ENCODE results near the gene IRX6. TPM values are rescaled to one million over a fixed set of nuclear protein-coding genes. Genes with fewer than 3 reads are reported as not detected.

IRX6 gene
- total RNA-seq, 1 experiment from 2014 or later: 0.22 TPM

DNA sequence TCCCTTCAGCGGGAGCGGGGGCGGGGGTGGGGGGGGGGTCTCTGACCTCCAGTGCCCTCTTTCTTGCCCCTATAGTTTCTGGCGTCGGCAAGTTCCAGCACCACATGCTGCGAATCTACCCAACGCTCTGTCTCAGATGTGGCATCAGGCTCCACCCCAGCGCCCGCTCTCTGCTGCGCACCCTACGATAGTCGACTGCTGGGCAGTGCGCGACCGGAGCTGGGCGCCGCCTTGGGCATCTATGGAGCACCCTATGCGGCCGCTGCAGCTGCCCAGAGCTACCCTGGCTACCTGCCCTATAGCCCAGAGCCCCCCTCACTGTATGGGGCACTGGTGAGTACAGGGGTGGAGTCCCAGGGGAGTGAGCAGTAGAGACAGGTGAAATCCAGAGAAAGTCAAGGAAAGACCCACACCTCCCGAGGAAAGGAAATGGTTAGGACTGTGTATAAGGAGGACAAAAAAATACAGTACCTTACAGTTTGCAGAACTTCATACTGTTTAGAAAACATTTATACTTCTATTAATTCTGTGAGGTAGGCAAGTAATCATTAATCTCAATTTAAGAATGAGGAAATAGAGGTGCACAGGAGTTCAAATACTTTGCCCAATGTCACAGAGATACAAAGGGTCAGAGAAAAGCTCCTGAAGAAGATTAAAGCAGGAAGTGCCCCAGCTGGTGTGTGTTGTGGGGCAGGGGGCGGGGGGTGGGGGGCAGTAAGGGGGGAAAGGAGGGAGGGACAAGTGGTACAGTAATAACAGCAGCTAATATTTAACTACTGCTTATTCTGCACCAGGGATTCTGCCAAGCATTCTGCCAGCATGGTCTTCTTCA, 2.5 kb downstream of the IRX6 start:
- Mint-ChIP-seq H3K4me1 (peaks cover 42% of the 10 kb centered on the region), H3K4me3 (peak overlapping the region; percentile 18; the same call in 1 of the 2 replicates), H3K27me3 (ENCODE audit: low read depth) (peaks cover 97% of the 10 kb centered on the region), H3K9me3 (no peaks in the 10 kb centered on the region), H3K27ac (no peak overlapping the region), H3K36me3 (no peaks in the 10 kb centered on the region)
- ChIA-PET CTCF (interaction anchor here (0.9 to 3.9 kb wide), 3 partner anchors 45 to 395 kb away, joined by 3 to 18 read pairs (median 4); partner anchors contain the start of gene IRX5), POLR2A (no interaction called here)
- TF ChIP-seq ZNF317 (CRISPR knock-in tag; IDR thresholded peaks at IDR 0.05; ENCODE audit: borderline replicate concordance, low read depth): no peak
- TF ChIP-seq NR2C2 (CRISPR knock-in tag; IDR thresholded peaks at IDR 0.05): no peak
- no peak for TF ChIP-seq ZNF219 (CRISPR knock-in tag; IDR thresholded peaks at IDR 0.05; ENCODE audit: borderline replicate concordance)
- no peak for TF ChIP-seq SMAD4 (CRISPR knock-in tag; IDR thresholded peaks at IDR 0.05)
- TF ChIP-seq, protein P1, sequence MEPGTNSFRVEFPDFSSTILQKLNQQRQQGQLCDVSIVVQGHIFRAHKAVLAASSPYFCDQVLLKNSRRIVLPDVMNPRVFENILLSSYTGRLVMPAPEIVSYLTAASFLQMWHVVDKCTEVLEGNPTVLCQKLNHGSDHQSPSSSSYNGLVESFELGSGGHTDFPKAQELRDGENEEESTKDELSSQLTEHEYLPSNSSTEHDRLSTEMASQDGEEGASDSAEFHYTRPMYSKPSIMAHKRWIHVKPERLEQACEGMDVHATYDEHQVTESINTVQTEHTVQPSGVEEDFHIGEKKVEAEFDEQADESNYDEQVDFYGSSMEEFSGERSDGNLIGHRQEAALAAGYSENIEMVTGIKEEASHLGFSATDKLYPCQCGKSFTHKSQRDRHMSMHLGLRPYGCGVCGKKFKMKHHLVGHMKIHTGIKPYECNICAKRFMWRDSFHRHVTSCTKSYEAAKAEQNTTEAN (CRISPR knock-in tag; IDR thresholded peaks at IDR 0.05): no peak
- TF ChIP-seq, protein P2, sequence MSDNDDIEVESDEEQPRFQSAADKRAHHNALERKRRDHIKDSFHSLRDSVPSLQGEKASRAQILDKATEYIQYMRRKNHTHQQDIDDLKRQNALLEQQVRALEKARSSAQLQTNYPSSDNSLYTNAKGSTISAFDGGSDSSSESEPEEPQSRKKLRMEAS (CRISPR knock-in tag; IDR thresholded peaks at IDR 0.05): no peak
- no peak for TF ChIP-seq SMAD3 (CRISPR knock-in tag; IDR thresholded peaks at IDR 0.05; ENCODE audit: borderline replicate concordance)
- TF ChIP-seq, protein P3, sequence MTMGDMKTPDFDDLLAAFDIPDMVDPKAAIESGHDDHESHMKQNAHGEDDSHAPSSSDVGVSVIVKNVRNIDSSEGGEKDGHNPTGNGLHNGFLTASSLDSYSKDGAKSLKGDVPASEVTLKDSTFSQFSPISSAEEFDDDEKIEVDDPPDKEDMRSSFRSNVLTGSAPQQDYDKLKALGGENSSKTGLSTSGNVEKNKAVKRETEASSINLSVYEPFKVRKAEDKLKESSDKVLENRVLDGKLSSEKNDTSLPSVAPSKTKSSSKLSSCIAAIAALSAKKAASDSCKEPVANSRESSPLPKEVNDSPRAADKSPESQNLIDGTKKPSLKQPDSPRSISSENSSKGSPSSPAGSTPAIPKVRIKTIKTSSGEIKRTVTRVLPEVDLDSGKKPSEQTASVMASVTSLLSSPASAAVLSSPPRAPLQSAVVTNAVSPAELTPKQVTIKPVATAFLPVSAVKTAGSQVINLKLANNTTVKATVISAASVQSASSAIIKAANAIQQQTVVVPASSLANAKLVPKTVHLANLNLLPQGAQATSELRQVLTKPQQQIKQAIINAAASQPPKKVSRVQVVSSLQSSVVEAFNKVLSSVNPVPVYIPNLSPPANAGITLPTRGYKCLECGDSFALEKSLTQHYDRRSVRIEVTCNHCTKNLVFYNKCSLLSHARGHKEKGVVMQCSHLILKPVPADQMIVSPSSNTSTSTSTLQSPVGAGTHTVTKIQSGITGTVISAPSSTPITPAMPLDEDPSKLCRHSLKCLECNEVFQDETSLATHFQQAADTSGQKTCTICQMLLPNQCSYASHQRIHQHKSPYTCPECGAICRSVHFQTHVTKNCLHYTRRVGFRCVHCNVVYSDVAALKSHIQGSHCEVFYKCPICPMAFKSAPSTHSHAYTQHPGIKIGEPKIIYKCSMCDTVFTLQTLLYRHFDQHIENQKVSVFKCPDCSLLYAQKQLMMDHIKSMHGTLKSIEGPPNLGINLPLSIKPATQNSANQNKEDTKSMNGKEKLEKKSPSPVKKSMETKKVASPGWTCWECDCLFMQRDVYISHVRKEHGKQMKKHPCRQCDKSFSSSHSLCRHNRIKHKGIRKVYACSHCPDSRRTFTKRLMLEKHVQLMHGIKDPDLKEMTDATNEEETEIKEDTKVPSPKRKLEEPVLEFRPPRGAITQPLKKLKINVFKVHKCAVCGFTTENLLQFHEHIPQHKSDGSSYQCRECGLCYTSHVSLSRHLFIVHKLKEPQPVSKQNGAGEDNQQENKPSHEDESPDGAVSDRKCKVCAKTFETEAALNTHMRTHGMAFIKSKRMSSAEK (CRISPR knock-in tag; IDR thresholded peaks at IDR 0.05; ENCODE audit: borderline replicate concordance): no peak
- TF ChIP-seq ESRRA (CRISPR knock-in tag; IDR thresholded peaks at IDR 0.05; ENCODE audit: borderline replicate concordance): no peak
- TF ChIP-seq NR3C1 (CRISPR knock-in tag; conservative IDR thresholded peaks at IDR 0.05; ENCODE audit: low read depth): no peak
- ATAC-seq (no peak), DNase-seq (ENCODE audit: low spot score) (no peak)

DNA sequence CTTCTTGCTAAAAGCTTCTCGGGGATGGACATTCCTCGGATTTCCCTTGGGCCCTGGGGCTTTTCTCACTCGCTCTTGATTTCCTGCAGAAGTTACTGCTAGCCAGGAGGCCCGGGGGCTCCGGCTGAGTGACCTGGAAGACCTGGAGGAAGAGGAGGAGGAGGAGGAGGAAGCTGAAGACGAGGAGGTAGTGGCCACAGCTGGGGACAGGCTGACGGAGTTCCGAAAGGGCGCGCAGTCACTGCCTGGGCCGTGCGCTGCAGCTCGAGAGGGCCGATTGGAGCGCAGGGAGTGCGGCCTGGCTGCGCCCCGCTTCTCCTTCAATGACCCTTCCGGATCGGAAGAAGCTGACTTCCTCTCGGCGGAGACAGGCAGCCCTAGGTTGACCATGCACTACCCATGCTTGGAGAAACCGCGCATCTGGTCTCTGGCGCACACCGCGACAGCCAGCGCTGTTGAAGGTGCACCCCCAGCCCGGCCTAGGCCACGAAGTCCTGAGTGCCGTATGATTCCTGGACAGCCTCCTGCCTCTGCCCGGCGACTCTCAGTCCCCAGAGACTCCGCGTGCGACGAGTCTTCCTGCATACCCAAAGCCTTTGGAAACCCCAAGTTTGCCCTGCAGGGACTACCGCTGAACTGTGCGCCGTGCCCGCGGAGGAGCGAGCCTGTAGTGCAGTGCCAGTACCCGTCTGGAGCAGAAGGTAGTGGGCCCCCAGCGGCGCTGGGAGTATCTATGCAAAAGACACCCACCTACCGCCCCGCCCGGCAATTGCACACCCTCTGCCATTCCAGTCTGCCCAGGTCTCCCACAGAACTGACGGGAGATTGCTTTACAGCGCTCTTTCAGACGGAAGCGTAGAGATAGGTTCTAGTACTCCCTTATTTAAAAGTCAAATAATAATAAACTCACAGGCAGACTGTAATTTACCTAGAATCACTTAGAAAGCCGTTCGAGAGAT, 4.9 kb downstream of the IRX6 start:
- no peak; the same call in 1 of the 2 replicates for ATAC-seq
- H3K4me3 Mint-ChIP-seq: peak overlapping the region; percentile 56
- peak; percentile 31 for DNase-seq (ENCODE audit: low spot score)
- POLR2A ChIA-PET: interaction anchor here (0.6 kb wide), 1 partner anchor 371 kb away, joined by 3 read pairs; no protein-coding TSS in a partner anchor
- TF ChIP-seq, protein P3 (CRISPR knock-in tag; IDR thresholded peaks at IDR 0.05; ENCODE audit: borderline replicate concordance): no peak
- TF ChIP-seq, protein P4, sequence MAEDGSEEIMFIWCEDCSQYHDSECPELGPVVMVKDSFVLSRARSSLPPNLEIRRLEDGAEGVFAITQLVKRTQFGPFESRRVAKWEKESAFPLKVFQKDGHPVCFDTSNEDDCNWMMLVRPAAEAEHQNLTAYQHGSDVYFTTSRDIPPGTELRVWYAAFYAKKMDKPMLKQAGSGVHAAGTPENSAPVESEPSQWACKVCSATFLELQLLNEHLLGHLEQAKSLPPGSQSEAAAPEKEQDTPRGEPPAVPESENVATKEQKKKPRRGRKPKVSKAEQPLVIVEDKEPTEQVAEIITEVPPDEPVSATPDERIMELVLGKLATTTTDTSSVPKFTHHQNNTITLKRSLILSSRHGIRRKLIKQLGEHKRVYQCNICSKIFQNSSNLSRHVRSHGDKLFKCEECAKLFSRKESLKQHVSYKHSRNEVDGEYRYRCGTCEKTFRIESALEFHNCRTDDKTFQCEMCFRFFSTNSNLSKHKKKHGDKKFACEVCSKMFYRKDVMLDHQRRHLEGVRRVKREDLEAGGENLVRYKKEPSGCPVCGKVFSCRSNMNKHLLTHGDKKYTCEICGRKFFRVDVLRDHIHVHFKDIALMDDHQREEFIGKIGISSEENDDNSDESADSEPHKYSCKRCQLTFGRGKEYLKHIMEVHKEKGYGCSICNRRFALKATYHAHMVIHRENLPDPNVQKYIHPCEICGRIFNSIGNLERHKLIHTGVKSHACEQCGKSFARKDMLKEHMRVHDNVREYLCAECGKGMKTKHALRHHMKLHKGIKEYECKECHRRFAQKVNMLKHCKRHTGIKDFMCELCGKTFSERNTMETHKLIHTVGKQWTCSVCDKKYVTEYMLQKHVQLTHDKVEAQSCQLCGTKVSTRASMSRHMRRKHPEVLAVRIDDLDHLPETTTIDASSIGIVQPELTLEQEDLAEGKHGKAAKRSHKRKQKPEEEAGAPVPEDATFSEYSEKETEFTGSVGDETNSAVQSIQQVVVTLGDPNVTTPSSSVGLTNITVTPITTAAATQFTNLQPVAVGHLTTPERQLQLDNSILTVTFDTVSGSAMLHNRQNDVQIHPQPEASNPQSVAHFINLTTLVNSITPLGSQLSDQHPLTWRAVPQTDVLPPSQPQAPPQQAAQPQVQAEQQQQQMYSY (CRISPR knock-in tag; IDR thresholded peaks at IDR 0.05): peak; percentile 79; the same call in 1 of the 2 replicates
- TF ChIP-seq NFATC4 (CRISPR knock-in tag; IDR thresholded peaks at IDR 0.05) (no peak), ZNF121 (CRISPR knock-in tag; IDR thresholded peaks at IDR 0.05) (no peak), RORB (CRISPR knock-in tag; IDR thresholded peaks at IDR 0.05) (no peak)
- H3K36me3 Mint-ChIP-seq: no peaks in the 10 kb centered on the region
- CTCF ChIA-PET: interaction anchor here (1.0 to 1.7 kb wide), 2 partner anchors 42 to 136 kb away, joined by 5 to 11 read pairs; no protein-coding TSS in a partner anchor
- H3K27ac Mint-ChIP-seq: no peak overlapping the region
- peaks cover 100% of the 10 kb centered on the region for H3K27me3 Mint-ChIP-seq (ENCODE audit: low read depth)
- H3K4me1 Mint-ChIP-seq: peaks cover 44% of the 10 kb centered on the region
- no peaks in the 10 kb centered on the region for H3K9me3 Mint-ChIP-seq

All from WTC11 (cell line).